GM21526 (cell line): ENCODE data around the gene ARHGAP4.
A peak's percentile ranks its signal among the peaks of the same experiment; 100 is the strongest.

Experiments
- ATAC-seq: cut with Tn5 transposase; IDR thresholded peaks from one replicate; pipeline ENCODE4 v1.9.1; 2021; ENCODE audit warnings: moderate library complexity; ENCODE audit not compliant: unreplicated experiment, low FRiP score

Gene ARHGAP4

GRCh38 chrX:153925739-153926551 is at the start of gene ARHGAP4:
Gene ARHGAP4 (minus strand): TSS chrX:153926264. CDS start chrX:153926202, 62 bp downstream.
- ATAC-seq = no peak

DNA sequence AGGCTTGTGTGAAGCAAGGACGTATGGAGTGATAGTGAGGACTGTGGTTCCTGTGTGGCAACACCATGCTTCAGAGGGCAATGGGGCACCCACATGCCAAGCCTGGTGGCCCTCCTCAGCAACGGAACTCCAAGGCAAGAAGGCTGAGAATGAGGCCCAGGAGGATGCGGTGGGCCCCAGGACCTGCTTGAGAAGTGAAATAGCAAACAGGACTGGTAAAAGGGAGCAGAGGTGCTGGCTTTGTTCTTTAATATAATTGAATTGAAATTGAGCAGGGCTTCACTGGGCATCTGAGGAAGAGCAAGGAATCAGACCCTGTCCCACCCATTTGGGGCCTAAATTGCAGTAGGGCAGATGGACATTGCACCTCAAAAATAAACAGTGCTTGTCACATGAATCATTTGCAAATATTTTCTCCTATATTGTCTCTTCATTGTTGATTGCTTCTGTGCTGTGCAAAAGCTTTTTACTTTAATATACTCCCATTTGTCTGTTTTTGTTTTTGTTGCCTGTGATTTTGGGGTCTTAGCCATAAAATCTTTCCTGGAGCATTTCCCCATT is 48.7 kb upstream of the ARHGAP4 start:
- ATAC-seq = no peak

GRCh38 chrX:153974003-153974725 is 48.1 kb upstream of the ARHGAP4 start:
- ATAC-seq = no peak

DNA sequence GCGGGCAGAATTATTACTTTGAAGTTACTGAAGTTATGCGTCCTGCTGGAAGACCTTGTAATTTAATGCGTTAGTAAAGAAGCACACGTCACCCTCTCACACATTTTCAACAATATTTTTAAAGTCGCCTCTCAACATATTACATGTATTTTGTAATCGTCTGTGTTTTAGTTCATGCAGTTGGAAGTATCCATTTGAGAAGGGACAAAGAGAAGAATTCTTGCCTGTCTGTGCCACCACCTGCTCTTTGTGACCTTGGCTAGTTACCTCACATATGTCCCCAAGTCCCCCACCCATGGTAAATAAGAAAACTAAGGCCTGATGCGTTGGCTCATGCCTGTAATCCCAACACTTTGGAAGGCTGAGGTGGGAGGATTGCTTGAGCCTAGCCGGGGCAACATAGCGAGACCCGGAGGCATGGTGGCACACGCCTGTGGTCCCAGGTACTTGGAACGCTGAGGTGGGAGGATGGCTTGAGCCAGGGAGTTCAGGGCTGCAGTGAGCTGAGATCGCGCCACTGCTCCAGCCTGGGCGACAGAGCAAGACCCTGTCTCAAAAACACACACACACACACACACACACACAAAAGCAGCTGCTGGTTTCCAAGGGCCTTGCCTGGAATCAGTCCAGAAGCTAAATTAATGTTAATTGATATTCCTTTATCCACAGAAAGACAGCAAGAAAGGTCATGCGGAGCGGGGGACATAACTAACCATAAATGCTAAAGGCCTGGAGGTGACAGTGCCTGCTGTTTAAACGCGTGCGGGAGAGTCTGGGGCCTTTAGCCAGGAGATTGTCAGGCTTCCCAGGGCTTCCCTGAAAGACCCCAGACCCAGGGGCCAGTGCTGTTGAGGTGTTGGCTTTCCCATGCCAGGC is 47.3 kb upstream of the ARHGAP4 start:
- no peak for ATAC-seq

- peak; percentile 47 for ATAC-seq
Observed at GRCh38 chrX:153972368-153973126, 46.5 kb upstream of the ARHGAP4 start, which contains the start of gene TMEM187. Gene TMEM187 (plus strand): TSS chrX:153972754. CDS start chrX:153982063, 9,309 bp downstream.

- peak; percentile 43 for ATAC-seq
Observed at GRCh38 chrX:153971450-153972367, 45.6 kb upstream of the ARHGAP4 start, which contains the start of gene HCFC1. Gene HCFC1 (minus strand): TSS chrX:153971818. CDS start chrX:153970840, 978 bp downstream.

DNA sequence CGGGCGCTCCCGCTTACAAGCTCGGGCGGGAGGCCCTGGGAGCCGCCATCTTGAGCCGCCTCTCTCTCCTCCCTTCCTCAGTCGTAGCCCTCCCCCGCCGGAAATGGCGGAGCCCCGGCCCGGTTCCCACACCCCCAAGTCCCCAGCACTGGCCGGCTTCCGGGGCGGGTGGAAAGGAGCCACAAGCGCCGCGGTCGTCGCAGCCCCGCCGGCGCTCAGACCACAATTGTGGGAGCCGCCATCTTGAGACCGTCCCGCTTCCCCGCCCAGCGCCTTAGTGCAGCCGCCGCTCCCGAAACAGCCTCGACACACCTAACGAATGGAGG is 45.0 kb upstream of the ARHGAP4 start:
- ATAC-seq = peak; percentile 39

DNA sequence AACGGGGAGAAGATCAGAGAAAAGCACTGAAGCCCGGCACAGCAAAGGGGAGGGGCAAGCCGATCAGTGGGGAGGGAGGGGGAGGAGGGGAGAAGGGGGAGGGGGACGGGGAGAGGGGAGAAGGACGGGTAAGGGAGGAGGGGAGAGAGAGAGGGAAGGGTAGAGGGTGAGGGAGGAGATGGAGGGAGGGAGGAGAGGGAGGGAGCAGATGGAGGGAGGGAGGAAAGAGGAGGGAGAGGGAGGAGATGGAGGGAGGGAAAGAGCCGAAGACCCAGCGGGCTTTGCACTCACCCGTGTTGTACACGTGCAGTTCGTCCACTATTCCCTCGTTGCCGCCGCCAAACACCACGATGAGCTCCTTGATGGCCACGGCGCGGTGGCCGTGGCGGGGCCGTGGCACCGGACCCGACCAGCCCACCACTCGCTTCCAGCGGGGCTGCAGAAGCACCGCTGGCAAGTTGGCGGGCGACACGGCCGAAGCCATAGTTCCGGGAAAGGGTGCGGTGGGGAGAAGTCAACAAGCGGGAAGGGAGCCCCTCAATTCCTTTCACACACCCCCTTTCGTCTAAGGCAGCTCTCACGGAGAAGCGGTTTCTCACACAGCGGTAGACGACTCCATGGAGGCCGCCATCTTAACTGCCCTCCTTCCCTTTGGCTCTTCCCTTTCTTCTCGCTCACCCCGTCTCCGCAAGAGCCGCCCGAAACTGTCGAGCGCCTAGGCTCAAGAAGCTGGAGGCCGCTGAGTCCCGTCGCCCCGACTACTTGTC is 44.5 kb upstream of the ARHGAP4 start:
- peak; percentile 1 for ATAC-seq

GRCh38 chrX:153969904-153970356 is 43.9 kb upstream of the ARHGAP4 start:
- no peak for ATAC-seq

- ATAC-seq = no peak
Observed at GRCh38 chrX:153969125-153969903, 43.2 kb upstream of the ARHGAP4 start.

DNA sequence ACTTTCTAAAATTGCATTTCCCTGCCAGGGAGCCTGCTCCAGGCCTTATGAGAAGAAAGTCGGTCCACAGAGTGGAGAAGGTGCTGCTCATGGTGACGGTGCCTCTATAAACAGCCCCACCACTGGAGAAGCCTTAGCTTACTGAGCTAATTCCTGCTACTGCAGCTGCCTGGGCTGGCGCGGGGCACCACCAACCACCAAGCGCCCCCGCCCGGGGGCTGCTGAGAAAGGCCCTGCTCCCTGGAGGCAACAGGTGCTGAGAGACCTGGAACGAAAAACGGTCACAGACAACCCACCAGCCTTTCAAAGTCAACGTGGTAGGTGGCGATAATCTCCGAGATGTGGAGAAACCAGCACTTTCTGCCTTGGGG is 42.7 kb upstream of the ARHGAP4 start:
- no peak for ATAC-seq

GRCh38 chrX:153968255-153968654 is 42.2 kb upstream of the ARHGAP4 start:
- no peak for ATAC-seq

GRCh38 chrX:153967536-153968224 is 41.6 kb upstream of the ARHGAP4 start:
- no peak for ATAC-seq

DNA sequence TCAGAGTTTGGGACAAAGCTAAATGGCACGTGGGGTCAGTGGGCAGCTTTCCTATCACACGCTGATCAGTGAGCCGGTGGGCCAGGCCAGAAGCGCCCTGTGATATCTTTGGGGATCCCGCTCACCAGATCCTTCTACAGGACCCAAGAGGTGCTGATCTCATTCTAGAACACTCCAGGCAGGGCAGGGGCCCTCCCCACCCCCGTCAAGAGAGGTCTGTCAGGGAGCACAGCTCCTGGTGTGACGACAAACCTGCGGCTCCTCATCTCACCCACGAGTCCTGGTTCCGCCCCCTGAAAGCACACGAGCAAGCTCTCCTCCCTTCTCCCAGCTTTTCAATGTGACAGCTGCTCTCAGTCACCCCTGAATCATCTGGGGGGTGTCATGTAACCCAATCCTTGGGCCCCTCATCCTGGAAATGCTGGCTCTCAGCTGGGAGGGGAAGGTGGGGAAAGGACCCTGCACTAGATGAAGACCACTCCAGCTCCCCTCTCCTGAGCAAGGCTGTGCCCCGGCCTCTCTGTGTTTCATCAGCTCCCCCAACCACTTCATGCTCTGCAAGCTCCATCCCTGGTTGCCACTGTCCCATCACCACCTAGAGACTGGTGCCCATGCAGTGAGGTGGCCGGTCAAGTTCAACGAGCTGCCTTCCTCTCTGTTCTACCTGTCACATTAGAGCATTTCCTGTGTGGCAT is 40.9 kb upstream of the ARHGAP4 start:
- no peak for ATAC-seq

GRCh38 chrX:153966283-153966688 is 40.2 kb upstream of the ARHGAP4 start:
- no peak for ATAC-seq

DNA sequence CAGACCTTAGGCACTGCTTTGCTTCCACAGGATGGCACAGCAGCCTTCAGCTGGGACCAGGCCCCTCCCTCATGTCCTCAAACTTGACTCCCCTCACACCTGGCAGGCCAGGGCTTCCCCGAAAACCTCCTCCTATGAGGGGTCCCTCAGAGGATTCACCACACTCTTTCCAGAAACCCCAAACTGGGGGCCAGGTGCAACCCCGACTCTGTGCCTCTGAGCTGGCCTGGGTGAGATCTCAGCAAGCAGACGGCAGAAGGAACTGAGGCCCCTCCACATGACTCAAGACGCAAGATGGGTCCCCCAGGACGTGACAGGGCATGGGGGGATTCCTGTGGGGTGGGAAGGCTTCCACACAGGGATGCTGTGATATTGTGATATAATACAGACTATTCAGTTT is 39.3 kb upstream of the ARHGAP4 start:
- no peak for ATAC-seq
